ENCODE data around the gene LRMDA.

DNA sequence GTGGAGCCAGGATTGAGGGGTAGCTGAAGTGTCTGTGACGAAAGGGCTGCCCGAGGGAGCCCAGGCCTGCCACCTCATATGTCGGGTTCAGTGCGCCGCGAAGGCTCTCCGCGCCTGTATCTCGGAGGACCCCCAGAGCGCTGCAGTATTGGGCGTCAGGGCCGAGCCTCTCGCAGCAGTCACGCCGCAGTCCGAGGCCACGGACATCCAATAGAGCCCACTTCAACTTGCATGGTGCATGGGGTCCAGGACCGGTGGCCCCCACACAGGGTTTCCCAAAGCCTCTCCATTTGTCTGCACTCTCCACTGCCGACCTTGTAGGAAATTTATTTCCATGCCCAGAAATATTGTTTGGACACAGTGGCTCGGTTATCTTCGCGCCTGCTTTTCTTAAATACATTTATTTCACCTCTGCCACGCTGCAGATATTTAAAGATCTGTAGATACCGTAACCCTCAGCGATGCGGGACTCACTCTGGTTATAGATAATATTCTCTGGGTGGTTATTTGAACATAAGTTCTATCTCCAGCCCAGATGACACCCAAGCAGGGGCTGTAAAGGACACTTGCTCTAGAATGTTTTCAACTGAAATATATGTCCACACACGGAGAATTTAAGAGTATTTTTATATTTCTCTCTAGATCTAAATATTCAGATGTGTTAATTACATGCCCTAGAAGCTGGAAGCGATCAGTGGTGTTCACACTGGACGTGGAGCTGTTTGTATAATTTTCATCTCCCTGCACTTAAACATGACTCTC lies 24.8 kb upstream of the LRMDA start:
- TF ChIP-seq, protein P1, sequence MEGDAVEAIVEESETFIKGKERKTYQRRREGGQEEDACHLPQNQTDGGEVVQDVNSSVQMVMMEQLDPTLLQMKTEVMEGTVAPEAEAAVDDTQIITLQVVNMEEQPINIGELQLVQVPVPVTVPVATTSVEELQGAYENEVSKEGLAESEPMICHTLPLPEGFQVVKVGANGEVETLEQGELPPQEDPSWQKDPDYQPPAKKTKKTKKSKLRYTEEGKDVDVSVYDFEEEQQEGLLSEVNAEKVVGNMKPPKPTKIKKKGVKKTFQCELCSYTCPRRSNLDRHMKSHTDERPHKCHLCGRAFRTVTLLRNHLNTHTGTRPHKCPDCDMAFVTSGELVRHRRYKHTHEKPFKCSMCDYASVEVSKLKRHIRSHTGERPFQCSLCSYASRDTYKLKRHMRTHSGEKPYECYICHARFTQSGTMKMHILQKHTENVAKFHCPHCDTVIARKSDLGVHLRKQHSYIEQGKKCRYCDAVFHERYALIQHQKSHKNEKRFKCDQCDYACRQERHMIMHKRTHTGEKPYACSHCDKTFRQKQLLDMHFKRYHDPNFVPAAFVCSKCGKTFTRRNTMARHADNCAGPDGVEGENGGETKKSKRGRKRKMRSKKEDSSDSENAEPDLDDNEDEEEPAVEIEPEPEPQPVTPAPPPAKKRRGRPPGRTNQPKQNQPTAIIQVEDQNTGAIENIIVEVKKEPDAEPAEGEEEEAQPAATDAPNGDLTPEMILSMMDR (IDR thresholded peaks at IDR 0.05; ENCODE audit: insufficient read depth, low read length, poor library complexity, severe bottlenecking): no peak
- no peak for TF ChIP-seq EZH2phosphoT487 (conservative IDR thresholded peaks at IDR 0.05; ENCODE audit: low read length)

Data from SU-DHL-6 (cell line).